ENCODE data around the gene APOLD1.

APOLD1 gene

DNA sequence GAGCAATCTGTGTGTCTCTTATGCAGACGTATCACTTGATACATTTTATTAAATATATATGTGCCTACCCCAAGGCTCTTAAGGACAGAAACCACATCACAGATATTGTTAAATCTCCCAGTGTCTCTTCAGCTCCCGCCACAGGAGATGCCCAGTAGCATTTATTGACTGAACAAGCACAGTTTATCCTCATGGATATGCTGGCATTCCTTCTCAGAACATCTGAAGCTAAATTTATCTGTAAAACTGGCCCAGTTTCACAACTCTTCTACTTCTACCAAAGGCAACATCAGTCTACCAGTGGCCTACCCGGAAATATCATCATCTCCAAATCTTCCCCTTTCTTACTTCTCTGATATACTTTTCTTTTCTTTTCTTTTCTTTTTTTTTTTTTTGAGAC, 10.7 kb downstream of the APOLD1 start:
- no peaks in the 10 kb centered on the region for H3F3A ChIP-seq (ENCODE audit: insufficient read depth)
- H3K27ac ChIP-seq (ENCODE audit: low read depth, low read length): no peak overlapping the region
- H3K4me3 ChIP-seq (ENCODE audit: insufficient read depth, low read length, poor library complexity, severe bottlenecking): no peak overlapping the region
- H3K36me3 ChIP-seq (ENCODE audit: low read length): no peaks in the 10 kb centered on the region
- H3K9me3 ChIP-seq (ENCODE audit: insufficient read depth, low read length): no peaks in the 10 kb centered on the region
- no peaks in the 10 kb centered on the region for H3K79me2 ChIP-seq (ENCODE audit: insufficient read depth, low read length)
- no peak overlapping the region for H3K4me2 ChIP-seq (ENCODE audit: low read depth, low read length, poor library complexity, severe bottlenecking)
- TF ChIP-seq, protein P1, sequence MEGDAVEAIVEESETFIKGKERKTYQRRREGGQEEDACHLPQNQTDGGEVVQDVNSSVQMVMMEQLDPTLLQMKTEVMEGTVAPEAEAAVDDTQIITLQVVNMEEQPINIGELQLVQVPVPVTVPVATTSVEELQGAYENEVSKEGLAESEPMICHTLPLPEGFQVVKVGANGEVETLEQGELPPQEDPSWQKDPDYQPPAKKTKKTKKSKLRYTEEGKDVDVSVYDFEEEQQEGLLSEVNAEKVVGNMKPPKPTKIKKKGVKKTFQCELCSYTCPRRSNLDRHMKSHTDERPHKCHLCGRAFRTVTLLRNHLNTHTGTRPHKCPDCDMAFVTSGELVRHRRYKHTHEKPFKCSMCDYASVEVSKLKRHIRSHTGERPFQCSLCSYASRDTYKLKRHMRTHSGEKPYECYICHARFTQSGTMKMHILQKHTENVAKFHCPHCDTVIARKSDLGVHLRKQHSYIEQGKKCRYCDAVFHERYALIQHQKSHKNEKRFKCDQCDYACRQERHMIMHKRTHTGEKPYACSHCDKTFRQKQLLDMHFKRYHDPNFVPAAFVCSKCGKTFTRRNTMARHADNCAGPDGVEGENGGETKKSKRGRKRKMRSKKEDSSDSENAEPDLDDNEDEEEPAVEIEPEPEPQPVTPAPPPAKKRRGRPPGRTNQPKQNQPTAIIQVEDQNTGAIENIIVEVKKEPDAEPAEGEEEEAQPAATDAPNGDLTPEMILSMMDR (IDR thresholded peaks at IDR 0.05; ENCODE audit: insufficient read depth, low read length, poor library complexity, severe bottlenecking): no peak
- TF ChIP-seq EZH2phosphoT487 (conservative IDR thresholded peaks at IDR 0.05; ENCODE audit: low read length): no peak
- H3K27me3 ChIP-seq (ENCODE audit: low read length): no peaks in the 10 kb centered on the region
- H4K20me1 ChIP-seq (ENCODE audit: low read depth, low read length): no peaks in the 10 kb centered on the region
- no peaks in the 10 kb centered on the region for H3K9me2 ChIP-seq (replicated peaks; ENCODE audit: insufficient read depth, low read length)
- H3K9ac ChIP-seq (ENCODE audit: low read length): no peak overlapping the region
- H2AFZ ChIP-seq (ENCODE audit: low read depth, low read length, severe bottlenecking): no peak overlapping the region

DNA sequence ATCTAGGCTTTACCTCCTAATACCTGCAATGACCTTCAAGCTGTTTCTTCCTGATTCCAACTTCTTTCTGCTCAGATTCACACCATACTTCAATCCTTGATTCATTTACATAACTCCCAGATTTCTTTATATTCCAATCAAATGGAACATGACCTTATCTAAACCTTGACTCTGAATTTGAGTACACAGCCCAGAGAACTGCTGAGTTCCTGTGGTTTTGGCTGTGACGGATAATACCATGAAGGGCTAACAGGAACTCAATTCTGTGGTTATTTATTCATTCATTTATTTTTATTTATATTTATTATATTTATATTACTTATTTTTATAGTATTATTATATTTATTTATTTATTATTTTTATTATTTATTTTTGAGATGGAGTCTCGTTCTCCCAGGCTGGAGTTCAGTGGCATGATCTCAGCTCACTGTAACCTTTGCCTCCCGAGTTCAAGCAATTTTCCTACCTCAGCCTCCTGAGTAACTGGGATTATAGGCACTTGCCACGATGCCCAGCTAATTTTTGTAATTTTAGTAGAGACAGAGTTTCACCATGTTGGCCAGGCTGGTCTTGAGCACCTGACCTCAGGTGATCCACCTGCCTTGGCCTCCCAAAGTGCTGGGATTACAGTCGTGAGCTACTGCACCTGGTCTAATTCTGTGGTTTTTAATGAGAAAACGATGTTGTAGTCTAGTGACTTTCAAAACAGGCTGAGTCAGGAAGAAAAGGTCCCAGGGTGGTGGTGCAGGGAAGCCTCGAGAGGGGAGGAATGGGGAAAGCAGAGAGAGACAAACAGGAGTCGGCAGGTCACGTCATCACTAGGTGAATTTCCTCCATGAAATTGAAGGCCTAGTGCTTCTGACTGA, 11.7 kb downstream of the APOLD1 start:
- Histone ChIP-seq H3K27ac (ENCODE audit: low read depth, low read length) (no peak overlapping the region), H3K9ac (ENCODE audit: low read length) (no peak overlapping the region)
- no peak for TF ChIP-seq EZH2phosphoT487 (conservative IDR thresholded peaks at IDR 0.05; ENCODE audit: low read length)
- TF ChIP-seq, protein P1 (IDR thresholded peaks at IDR 0.05; ENCODE audit: insufficient read depth, low read length, poor library complexity, severe bottlenecking): no peak

DNA sequence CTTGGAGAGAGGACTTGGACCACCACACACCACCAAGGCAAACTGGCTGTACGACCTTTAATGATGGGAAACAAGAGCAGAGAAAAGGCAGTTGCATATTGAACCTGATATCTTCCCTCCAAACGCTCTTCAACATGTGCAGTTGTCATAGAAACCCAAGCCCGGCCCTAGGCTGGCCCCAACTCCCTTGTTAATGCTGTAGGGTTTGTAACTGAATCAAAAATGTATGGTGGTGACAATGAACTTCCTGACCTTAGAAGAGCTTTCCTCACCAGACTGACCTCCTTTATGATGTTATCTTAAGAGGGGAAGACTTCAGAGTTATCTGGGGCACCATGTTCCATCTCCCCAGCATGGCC, 12.3 kb downstream of the APOLD1 start:
- H4K20me1 ChIP-seq (ENCODE audit: low read depth, low read length): no peaks in the 10 kb centered on the region
- no peaks in the 10 kb centered on the region for H3F3A ChIP-seq (ENCODE audit: insufficient read depth)
- H3K4me3 ChIP-seq (ENCODE audit: insufficient read depth, low read length, poor library complexity, severe bottlenecking): no peak overlapping the region
- H3K9me2 ChIP-seq (replicated peaks; ENCODE audit: insufficient read depth, low read length): no peaks in the 10 kb centered on the region
- no peak overlapping the region for H2AFZ ChIP-seq (ENCODE audit: low read depth, low read length, severe bottlenecking)
- H3K9me3 ChIP-seq (ENCODE audit: insufficient read depth, low read length): no peaks in the 10 kb centered on the region
- H3K36me3 ChIP-seq (ENCODE audit: low read length): no peaks in the 10 kb centered on the region
- TF ChIP-seq EZH2phosphoT487 (conservative IDR thresholded peaks at IDR 0.05; ENCODE audit: low read length): no peak
- TF ChIP-seq, protein P1 (IDR thresholded peaks at IDR 0.05; ENCODE audit: insufficient read depth, low read length, poor library complexity, severe bottlenecking): no peak
- H3K9ac ChIP-seq (ENCODE audit: low read length): no peak overlapping the region
- no peaks in the 10 kb centered on the region for H3K27me3 ChIP-seq (ENCODE audit: low read length)
- no peak overlapping the region for H3K27ac ChIP-seq (ENCODE audit: low read depth, low read length)
- H3K79me2 ChIP-seq (ENCODE audit: insufficient read depth, low read length): no peaks in the 10 kb centered on the region
- H3K4me2 ChIP-seq (ENCODE audit: low read depth, low read length, poor library complexity, severe bottlenecking): no peak overlapping the region

More for the DNA sequence above, 11.7 kb downstream of the APOLD1 start:
- Histone ChIP-seq H3K4me2 (ENCODE audit: low read depth, low read length, poor library complexity, severe bottlenecking) (no peak overlapping the region), H3K9me2 (replicated peaks; ENCODE audit: insufficient read depth, low read length) (no peaks in the 10 kb centered on the region), H3K79me2 (ENCODE audit: insufficient read depth, low read length) (no peaks in the 10 kb centered on the region), H3K9me3 (ENCODE audit: insufficient read depth, low read length) (no peaks in the 10 kb centered on the region), H2AFZ (ENCODE audit: low read depth, low read length, severe bottlenecking) (no peak overlapping the region), H3K36me3 (ENCODE audit: low read length) (no peaks in the 10 kb centered on the region), H4K20me1 (ENCODE audit: low read depth, low read length) (no peaks in the 10 kb centered on the region), H3K4me3 (ENCODE audit: insufficient read depth, low read length, poor library complexity, severe bottlenecking) (no peak overlapping the region), H3K27me3 (ENCODE audit: low read length) (no peaks in the 10 kb centered on the region), H3F3A (ENCODE audit: insufficient read depth) (no peaks in the 10 kb centered on the region)

Data from SU-DHL-6 (cell line).